Measurements from ENCODE around the gene LCN1.
"Not testable (repeated sequence)": the region's sequence is repeated elsewhere in the genome, so short reads cannot be mapped to it uniquely, and the experiment has no call there.

LCN1 gene

DNA sequence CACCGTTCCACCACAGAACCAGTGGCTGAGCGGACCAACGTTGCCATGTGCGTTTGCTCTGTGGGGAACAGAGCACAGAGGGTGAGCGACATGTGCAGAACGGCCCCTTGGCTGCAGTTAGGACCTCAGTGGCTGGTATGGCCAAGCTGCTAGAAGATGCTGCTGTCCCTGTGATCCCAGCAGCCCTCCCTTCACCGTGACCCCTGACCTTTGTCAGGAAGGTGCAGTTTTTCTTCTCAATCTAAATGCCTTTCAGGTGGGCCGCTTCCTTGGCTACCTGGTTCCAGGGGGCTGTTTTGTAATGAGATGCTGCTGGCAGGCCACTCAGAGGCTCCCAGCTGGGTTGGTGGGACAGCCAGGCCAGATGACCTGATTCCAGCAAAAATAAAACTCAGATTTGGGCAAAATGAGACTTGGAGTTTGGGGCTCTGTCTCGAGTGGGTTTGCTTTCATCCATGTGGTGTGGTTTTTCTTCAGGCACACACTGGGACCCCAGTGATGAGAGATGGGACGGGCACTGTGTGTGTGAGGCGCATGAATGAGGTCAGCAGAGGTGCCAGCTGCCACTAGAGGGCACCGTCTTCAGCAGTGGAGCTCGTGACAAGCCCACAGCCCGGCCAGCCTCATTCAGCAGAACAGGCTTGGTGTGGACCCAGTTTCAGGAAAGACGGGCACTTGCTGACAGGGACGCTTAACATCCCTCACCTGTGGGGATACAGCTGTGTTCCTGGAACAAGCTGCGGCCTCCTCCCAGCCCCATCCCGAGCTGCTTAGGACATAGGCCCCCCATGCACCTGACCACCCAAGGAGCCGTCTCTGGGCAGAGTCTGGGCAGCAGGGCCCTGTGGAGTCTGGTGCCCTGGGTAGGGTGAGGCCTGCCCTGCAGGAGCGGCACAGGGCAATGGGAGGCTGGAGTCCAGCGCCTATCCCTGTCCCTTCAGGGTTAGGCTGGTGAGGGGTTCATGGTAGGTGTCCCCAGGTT is 16.7 kb upstream of the LCN1 start:
- peak; percentile 86 for DNase-seq (ENCODE audit: low spot score)

GRCh38 chr9:135505406-135506187 is 15.6 kb upstream of the LCN1 start:
- no peak for DNase-seq (ENCODE audit: low spot score)

DNA sequence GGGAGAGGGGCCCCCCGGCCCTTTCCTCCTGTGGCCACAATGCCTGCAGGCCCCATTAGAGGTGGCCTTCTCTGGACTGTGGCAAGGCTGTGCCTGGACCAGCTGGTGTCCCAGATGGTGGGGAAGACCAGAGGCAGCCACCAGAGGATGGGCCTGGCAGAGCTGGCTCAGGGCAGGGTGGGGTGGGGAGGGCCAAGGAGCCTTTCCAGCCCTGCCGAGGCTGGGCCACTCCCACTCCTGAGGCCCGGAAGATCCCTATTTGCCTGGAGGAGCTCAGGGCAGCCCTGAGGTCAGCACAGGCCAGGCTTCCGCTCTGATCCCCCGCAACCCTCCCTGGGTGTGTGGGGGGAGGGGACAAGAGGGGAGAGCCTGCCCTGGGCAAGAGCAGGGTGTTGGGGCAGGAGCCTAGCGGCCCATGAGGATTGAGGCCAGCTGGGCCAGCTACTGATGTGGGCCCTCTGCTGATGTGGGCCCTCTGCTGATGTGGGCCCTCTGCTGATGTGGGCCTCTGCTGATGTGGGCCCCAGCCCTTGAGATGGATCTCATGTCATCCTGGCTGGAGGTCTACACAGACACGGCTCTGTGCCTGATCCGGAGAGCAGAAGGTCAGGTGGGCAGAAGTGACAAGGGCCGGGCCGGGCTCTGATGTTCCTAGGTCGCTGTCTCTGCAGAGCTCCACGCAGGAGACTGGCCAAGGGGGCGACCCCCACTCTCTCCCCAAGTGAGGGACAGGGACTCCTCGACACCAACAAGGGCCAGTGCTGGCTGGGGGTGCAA is 14.7 kb upstream of the LCN1 start:
- DNase-seq (ENCODE audit: low spot score) = no peak

DNA sequence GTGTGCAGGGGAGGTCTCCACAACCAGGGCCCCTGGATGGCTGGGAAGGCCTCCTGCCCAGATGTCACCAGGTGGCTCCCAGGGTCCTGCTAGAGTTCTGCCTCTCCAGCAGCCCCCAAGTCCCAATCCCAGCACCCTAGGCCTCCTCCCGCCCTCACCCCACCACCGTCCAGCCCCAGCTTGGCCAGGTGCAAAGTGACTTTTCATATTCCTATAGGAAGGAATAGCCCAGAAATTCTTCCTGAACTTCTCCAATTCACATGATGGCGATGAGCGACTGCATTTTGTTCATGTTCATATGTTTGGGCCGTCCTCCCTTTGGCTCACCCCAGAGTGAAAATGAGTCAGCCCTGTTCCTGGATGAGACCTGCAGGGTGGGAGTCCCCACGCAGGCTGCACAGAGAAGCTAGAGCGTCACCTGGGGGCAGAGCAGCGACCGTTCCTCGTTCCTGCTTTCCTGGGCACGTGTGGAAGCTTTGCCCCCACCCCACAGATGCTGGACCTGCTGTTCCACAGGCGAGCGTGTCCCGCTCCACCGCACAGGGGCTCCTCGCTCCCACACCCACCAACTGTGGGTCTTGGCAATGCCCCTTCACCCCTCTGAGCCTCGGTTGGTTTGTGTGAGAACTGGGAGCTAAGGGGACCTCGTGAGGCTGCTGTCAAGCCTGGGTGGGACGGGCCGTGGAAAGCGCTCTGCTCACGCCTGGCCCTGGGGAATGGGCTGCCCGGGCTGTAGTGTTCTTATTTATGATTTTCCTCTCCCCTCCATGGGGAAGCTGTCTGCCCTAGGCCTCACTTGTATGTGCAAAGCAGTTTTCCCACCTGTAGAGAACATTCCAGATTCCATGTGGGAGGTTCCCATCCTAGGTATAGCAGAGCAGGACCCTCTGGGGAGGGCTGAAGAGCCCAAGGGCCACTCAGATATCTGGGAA is 13.9 kb upstream of the LCN1 start:
- no peak for DNase-seq (ENCODE audit: low spot score)

DNA sequence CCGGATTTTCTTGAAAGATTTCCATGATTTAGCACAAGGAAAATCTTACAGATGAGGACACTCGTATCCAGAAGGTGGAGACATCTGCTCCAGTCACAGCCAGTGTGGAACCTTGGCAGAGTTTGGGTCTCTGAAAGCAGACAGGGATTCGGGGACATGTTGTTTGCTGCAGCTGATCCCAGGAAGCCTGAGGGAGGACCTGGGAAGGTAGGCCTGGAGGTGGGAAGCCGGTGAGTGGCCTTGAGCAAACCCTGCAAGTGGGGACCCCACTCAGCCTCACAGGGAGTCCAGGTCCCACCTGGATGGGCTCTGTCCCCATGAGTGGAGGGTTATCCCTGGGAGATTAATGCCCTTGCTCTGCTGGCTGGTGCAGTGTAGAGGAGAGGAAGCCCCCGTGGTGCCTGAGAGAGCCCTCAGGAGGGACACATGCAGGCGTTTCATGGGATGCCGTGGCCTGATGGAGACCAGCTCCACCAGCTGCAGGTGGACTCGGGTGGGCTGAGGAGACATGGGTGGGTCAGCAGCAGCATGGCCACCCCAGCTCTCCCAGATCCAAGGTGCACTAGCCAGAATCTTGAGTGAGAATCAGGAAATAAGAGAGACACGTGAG is 12.9 kb upstream of the LCN1 start:
- DNase-seq (ENCODE audit: low spot score) = no peak

DNA sequence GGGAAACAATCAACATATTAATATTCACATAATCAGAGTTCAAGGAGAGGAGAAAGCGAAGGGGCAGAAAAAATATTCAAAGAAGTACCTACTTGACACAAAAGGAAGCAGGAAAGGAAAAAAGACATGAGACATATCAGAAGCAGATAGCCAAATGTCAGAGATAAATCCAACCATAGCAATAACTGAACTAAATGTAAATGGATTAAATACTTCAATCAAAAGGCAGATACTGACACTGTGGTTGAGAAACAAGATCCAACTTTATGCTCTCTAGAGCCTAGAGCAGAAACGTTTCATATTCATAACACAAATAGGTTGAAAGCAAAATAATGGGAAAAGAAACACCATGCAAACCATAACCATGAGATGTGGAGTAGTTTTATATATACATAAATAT is 11.8 kb upstream of the LCN1 start:
- no peak for DNase-seq (ENCODE audit: low spot score)

- DNase-seq (ENCODE audit: low spot score) = no peak
These were observed 9.0 kb upstream of the LCN1 start for GRCh38 chr9:135512241-135512603.

GRCh38 chr9:135512904-135513303 is 8.3 kb upstream of the LCN1 start:
- DNase-seq (ENCODE audit: low spot score) = no peak

- DNase-seq (ENCODE audit: low spot score) = no peak
These were observed 7.8 kb upstream of the LCN1 start for GRCh38 chr9:135513351-135513846.

DNA sequence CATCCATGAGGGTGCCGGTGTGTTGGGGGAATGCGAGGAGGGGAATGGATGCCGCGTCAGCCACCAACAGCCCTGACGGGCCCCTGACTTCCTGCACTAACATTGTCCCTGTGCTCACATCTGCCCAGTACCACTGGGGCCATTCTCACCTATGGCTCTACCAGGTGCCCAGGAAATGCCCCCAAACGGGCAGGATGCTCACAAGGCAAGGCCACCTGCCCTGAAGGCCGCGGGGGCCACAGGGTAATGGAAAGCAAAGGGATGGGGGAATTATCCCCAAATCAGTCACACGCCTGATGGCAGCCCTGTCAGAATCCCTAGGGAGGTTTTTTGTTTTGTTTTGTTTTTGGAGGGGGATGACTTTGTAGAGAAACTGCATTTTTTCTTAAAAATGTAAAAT is 7.3 kb upstream of the LCN1 start:
- not testable (repeated sequence) for DNase-seq (ENCODE audit: low spot score)

DNA sequence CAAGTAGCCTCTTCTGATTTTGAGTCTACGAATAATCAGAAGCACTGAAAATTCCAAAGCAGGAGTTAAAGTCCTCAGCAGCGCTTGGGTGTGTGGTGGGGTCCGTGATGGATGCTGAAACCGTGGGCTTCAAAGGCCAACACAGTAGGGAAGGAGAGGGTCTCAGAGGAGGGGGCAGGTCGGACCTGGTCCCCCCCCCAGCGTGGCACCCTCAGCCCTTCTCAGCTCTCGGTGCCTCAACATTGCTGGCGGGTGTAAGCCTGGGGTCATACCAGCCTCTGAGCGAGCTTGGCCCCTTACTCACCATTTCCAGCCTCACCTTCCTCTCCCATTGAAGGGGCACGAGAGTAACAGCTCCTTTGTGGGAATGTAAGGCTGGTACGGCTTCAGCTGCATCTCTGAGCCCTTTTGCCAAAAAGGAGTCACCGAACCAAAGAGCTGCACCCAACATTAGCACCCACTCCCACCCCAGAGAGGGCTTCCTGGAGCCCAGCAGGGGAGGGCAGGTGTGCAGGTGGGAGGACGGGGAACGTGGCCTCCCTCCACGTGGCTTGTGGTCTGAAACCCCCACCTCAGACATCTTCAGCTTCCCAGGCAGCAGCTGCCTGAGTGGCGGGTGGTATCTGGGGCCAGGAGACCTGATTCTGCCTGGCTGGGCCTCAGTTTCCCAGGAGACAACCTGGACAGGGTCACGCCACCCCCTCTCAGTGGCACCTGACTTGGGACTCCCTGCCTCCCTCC is 6.7 kb upstream of the LCN1 start:
- no peak for DNase-seq (ENCODE audit: low spot score)

DNA sequence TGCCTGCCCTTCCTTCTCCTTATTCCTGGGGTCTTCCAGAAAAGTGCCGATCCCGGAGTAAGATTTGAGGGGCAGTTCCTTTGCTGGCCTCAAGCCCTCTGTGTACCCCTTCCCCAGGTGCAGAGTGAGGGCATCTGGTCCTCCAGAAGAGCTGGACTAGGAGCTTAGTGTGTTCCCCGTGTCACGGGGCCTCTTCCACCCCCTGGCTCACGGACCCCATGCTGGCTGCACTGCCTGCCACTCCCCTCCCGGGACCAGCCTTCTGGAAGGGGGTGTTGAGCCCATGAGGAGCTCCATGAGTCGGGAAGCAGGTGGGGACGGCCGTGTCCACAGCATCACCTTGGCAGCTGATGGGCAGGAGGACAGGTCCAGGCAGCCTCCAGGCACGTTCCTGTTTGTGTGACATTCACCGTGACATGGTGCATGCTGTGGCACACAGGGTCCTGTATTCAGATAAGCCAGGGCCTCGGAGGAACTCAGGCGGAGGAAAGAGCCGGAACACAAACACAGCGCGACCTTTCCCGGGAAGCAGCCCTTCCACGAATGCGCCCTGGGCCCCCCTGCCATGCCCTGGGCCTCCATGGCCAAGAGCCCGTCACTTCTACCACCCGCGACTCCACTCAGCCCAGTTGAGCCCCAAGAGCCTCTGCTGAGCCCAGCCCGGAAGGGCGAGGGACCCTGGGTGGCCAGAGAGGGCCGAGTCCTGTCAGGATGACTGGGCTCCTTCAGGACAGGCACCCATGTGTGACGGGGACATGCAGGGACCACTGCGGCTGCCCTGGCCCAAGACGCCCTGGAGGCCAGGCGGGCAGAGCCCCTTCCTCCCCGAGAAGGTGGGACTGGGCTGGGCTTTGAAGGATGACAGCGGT is 5.9 kb upstream of the LCN1 start:
- no peak for DNase-seq (ENCODE audit: low spot score)

- DNase-seq (ENCODE audit: low spot score) = no peak
These were observed 4.9 kb upstream of the LCN1 start for GRCh38 chr9:135516132-135516860.

GRCh38 chr9:135517407-135517822 is 3.8 kb upstream of the LCN1 start:
- no peak for DNase-seq (ENCODE audit: low spot score)

GRCh38 chr9:135519179-135519971 is 1.9 kb upstream of the LCN1 start:
- no peak for DNase-seq (ENCODE audit: low spot score)

DNA sequence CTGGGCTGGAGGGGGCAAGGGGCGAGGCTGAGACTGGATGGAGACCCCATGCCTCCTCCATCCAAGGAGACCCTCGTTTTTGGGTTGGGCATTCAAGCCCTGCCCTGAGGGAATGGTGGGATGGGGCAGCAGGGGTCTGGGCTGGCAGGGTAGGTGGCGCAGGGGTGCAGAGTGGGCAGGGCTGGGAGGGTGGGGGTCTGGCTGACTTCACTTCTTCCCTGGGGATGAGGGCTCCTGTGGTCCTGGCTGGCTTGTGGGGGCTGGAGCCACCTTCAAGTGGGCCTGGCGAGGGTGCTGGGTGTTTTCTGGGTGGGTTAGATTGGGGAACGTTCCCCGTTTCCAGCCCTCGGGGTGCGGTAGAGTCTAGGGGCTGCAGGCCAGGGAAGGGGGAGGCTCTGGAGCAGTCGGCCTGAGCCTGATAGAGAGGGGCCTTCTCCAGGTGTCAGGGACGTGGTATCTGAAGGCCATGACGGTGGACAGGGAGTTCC is 412 bp downstream of the LCN1 start:
- no peak for DNase-seq (ENCODE audit: low spot score)

All from HuH-7 (cell line).